Urinary bladder (tissue), 4 donors: ENCODE data around the gene TPST1. TPM values are rescaled to one million over a fixed set of nuclear protein-coding genes. Genes with fewer than 3 reads are reported as not detected.
"Not testable (repeated sequence)": the region's sequence is repeated elsewhere in the genome, so short reads cannot be mapped to it uniquely, and the experiment has no call there.

Source experiments
- DNase-seq: peaks from one replicate; pipeline ENCODE4 v3.0.0-alpha.2; 2015; ENCODE audit errors: extremely low spot score
- H3K27ac ChIP-seq: one replicate; pipeline ENCODE4 v1.5.1; 2013; ENCODE audit warnings: low read depth, mild to moderate bottlenecking, moderate library complexity
- H3K36me3 ChIP-seq: one replicate; pipeline ENCODE4 v1.6.1; 2013; ENCODE audit warnings: mild to moderate bottlenecking, moderate library complexity; ENCODE audit not compliant: insufficient read depth
- H3K4me1 ChIP-seq: one replicate; pipeline ENCODE4 v1.6.1; 2013; ENCODE audit warnings: mild to moderate bottlenecking, moderate library complexity; ENCODE audit not compliant: insufficient read depth
- H3K4me3 ChIP-seq: one replicate; pipeline ENCODE4 v1.5.1; 2013; ENCODE audit warnings: low read depth, low read length
- WGBS: extraction: QIAGEN DNeasy Blood & Tissue Kit; methylation state at CpG from one replicate; pipeline ENCODE4 v1.1.7; 2013; 5-methylcytosine and 5-hydroxymethylcytosine counted together
- polyA plus RNA-seq: library from polyadenylated mRNA; stranded (reverse); fragments of 200-250 nt; gene quantifications from one replicate; pipeline ENCODE4 v1.2.3, GENCODE V29; 2013
- total RNA-seq: library from RNA; depleted of rRNA; stranded (reverse); fragments of >200 nt; gene quantifications from one replicate; pipeline ENCODE4 v1.2.3, GENCODE V29; 2014
- donor health status: healthy with polysubstance abuse.
- donor health status: healthy.

The TPST1 gene
- total and polyA plus RNA-seq, 2 donors = 72.8 to 172 TPM

DNA sequence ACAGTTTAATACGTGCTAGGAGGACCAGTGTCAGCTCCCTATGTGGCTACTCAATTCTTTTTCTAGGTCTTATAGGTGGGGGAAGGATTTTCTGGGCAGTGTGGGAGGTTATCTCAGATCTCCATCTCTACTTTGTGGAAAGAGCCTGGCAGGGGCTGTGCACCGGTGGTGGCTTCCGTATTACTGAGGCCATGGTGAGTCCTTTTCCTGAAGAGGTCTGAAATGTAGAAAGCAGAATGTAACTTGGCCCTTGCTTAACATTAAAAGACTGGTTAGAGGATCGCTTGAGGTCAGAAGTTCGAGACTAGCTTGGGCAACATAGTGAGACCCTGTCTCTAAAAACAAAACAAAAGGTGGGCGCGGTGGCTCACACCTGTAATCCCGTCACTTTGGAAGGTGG lies 2.7 kb upstream of the TPST1 start:
- WGBS = 56% methylated on average over 8 of the region's 8 CpGs
- no peak overlapping the region for H3K27ac ChIP-seq
- DNase-seq = no peak
- H3K4me3 ChIP-seq = no peak overlapping the region
- no peaks in the 10 kb centered on the region for H3K36me3 ChIP-seq
- H3K4me1 ChIP-seq = no peaks in the 10 kb centered on the region

DNA sequence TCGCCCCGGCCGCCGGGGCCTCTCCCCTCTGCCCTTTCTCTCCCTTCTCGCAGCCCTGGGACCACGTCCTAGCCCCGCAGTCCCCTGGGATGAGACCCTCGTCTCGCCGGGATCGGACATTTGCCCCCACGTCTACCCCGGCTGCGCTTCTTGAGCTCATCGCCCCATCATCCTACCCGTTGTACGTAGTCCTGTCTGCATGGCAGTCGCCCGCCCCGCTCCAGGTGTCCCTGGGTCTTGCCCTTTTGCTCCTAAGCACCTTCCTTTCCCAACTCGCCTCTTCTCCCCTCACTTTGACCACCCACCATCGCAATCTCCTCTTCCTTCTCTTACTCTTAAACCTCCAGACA lies 582 bp downstream of the TPST1 start:
- Histone ChIP-seq H3K4me1 (no peaks in the 10 kb centered on the region), H3K27ac (peak overlapping the region; percentile 0), H3K36me3 (no peaks in the 10 kb centered on the region), H3K4me3 (peak overlapping the region; percentile 86)
- WGBS = 4% methylated on average over 22 of the region's 22 CpGs
- no peak for DNase-seq

- peak overlapping the region; percentile 86 for H3K4me3 ChIP-seq
- 18% methylated on average over 12 of the region's 12 CpGs for WGBS
- peak overlapping the region; percentile 0 for H3K27ac ChIP-seq
- H3K4me1 ChIP-seq = no peaks in the 10 kb centered on the region
- no peak for DNase-seq
- H3K36me3 ChIP-seq = no peaks in the 10 kb centered on the region
Measured at GRCh38 chr7:66206119-66206933, 1.2 kb downstream of the TPST1 start.

- no peaks in the 10 kb centered on the region for H3K36me3 ChIP-seq
- no peak overlapping the region for H3K27ac ChIP-seq
- DNase-seq = no peak
- H3K4me3 ChIP-seq = peak overlapping the region; percentile 86
- 11% methylated on average over 5 of the region's 5 CpGs for WGBS
- no peaks in the 10 kb centered on the region for H3K4me1 ChIP-seq
Measured at GRCh38 chr7:66206934-66207240, 1.8 kb downstream of the TPST1 start.

- no peak for DNase-seq
- no peaks in the 10 kb centered on the region for H3K4me1 ChIP-seq
- WGBS = 24% methylated on average over 3 of the region's 3 CpGs
- no peaks in the 10 kb centered on the region for H3K36me3 ChIP-seq
- no peak overlapping the region for H3K4me3 ChIP-seq
- H3K27ac ChIP-seq = no peak overlapping the region
Measured at GRCh38 chr7:66207540-66207939, 2.4 kb downstream of the TPST1 start.

GRCh38 chr7:66211429-66211828 lies 6.3 kb downstream of the TPST1 start:
- no peaks in the 10 kb centered on the region for H3K36me3 ChIP-seq
- no peak overlapping the region for H3K27ac ChIP-seq
- 36% methylated on average over 5 of the region's 5 CpGs for WGBS
- DNase-seq = no peak
- no peak overlapping the region for H3K4me3 ChIP-seq
- no peaks in the 10 kb centered on the region for H3K4me1 ChIP-seq

DNA sequence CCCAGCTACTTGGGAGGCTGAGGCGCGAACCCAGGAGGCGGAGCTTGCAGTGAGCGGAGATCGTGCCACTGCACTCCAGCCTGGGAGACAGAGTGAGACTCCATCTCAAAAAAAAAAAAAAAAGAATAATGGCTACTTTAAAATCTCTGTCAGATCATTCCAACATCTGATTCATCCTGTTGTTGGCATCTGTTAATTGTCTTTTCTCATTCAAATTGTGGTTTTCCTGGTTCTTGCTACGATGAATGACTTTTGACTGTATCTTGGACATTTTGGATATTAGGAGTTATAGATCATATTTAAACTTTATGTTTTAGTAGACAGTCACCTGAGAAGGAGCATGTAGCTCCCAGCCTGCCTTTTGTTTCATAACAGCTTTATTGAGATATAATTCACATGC lies 8.5 kb downstream of the TPST1 start:
- H3K4me1 ChIP-seq = no peaks in the 10 kb centered on the region
- 88% methylated on average over 6 of the region's 6 CpGs for WGBS
- no peak overlapping the region for H3K4me3 ChIP-seq
- H3K27ac ChIP-seq = no peak overlapping the region
- no peaks in the 10 kb centered on the region for H3K36me3 ChIP-seq
- no peak for DNase-seq

DNA sequence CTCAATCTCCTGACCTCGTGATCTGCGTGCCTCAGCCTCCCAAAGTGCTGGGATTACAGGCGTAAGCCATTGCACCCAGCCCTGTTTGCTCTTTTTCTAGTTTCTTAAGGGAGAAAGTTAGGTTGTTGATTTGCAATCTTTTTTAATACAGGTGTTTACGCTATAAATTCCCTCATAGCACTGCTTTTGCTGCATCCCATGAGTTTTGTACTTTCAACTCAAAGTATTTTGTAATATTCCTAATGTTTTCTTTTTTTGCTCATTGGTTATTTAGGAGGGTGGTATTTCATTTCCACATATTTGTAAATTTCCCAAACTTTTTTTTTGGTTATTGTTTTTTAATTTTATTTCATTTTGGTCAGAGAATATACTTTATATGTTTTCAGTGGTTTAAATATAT lies 11.6 kb downstream of the TPST1 start:
- H3K27ac ChIP-seq = no peak overlapping the region
- DNase-seq = no peak
- WGBS = over 99% methylated on average over 4 of the region's 4 CpGs
- H3K36me3 ChIP-seq = no peaks in the 10 kb centered on the region
- no peak overlapping the region for H3K4me3 ChIP-seq
- no peaks in the 10 kb centered on the region for H3K4me1 ChIP-seq

GRCh38 chr7:66219805-66220204 lies 14.7 kb downstream of the TPST1 start:
- no peak overlapping the region for H3K27ac ChIP-seq
- DNase-seq = no peak
- no peak overlapping the region for H3K4me3 ChIP-seq
- no peaks in the 10 kb centered on the region for H3K36me3 ChIP-seq
- 85% methylated on average over 1 of the region's 1 CpG for WGBS
- H3K4me1 ChIP-seq = no peaks in the 10 kb centered on the region

GRCh38 chr7:66221442-66221841 lies 16.3 kb downstream of the TPST1 start:
- Histone ChIP-seq H3K36me3 (no peaks in the 10 kb centered on the region), H3K27ac (no peak overlapping the region), H3K4me1 (no peaks in the 10 kb centered on the region), H3K4me3 (no peak overlapping the region)
- WGBS = 66% methylated on average over 3 of the region's 3 CpGs
- DNase-seq = no peak

DNA sequence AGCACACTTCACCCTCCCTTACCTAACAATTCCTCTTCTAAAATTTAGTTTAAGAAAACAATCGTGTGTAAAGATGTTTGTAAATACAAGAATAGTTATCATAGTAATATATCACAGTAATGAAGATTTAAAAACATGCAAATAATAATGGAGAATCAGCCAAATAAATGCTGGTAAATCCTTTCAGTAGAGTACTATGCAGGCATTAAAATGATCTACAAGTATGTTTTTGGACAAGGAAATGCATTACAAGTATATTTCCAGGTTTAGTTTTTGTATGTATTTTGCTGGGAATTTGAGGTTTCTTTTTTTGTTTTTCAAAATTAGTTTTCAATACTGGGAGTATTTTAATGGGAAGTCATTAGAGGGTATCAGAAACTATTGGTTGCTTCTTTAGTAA lies 22.7 kb downstream of the TPST1 start:
- no peaks in the 10 kb centered on the region for H3K4me1 ChIP-seq
- no peak for DNase-seq
- 93% methylated on average over 1 of the region's 1 CpG for WGBS
- H3K27ac ChIP-seq = no peak overlapping the region
- H3K4me3 ChIP-seq = no peak overlapping the region
- no peaks in the 10 kb centered on the region for H3K36me3 ChIP-seq

GRCh38 chr7:66231326-66232216 lies 26.4 kb downstream of the TPST1 start:
- H3K36me3 ChIP-seq, H3K27ac ChIP-seq, DNase-seq, H3K4me1 ChIP-seq, H3K4me3 ChIP-seq: not testable (repeated sequence)
- 99% methylated on average over 24 of the region's 24 CpGs for WGBS

GRCh38 chr7:66233638-66234037 lies 28.5 kb downstream of the TPST1 start:
- H3K4me1 ChIP-seq = peaks cover 2% of the 10 kb centered on the region
- DNase-seq = no peak
- no peak overlapping the region for H3K27ac ChIP-seq
- no peak overlapping the region for H3K4me3 ChIP-seq
- 85% methylated on average over 5 of the region's 5 CpGs for WGBS
- H3K36me3 ChIP-seq = no peaks in the 10 kb centered on the region

GRCh38 chr7:66236713-66237303 lies 31.7 kb downstream of the TPST1 start:
- no peak for DNase-seq
- H3K4me1 ChIP-seq = peaks cover 2% of the 10 kb centered on the region
- H3K27ac ChIP-seq = peak overlapping the region; percentile 16
- H3K4me3 ChIP-seq = no peak overlapping the region
- H3K36me3 ChIP-seq = no peaks in the 10 kb centered on the region
- 92% methylated on average over 2 of the region's 2 CpGs for WGBS
